Mesenchymal stem cell (in vitro differentiated cells and primary cell): ENCODE data around the gene EFHC1.
A peak's percentile ranks its signal among the peaks of the same experiment; 100 is the strongest.

ENCODE experiments used
- DNase-seq: peaks from one replicate; pipeline ENCODE4 v3.0.0-alpha.2; 2013
- H2AFZ ChIP-seq: one replicate; pipeline ENCODE4 v1.6.1; 2013; ENCODE audit warnings: low read depth, mild to moderate bottlenecking, control low read depth, inconsistent platforms, low read length, moderate library complexity
- H2AK5ac ChIP-seq: 2 replicates; pipeline ENCODE4 v1.6.1; 2013; ENCODE audit warnings: low read length, moderate library complexity, mild to moderate bottlenecking, inconsistent platforms; ENCODE audit not compliant: severe bottlenecking
- H2BK120ac ChIP-seq: one replicate; pipeline ENCODE4 v1.6.1; 2013; ENCODE audit warnings: low read depth, mild to moderate bottlenecking, inconsistent platforms, low read length, moderate library complexity
- H2BK12ac ChIP-seq, 2 experiments: one replicate each; pipeline ENCODE4 v1.6.1; 2013; ENCODE audit warnings: inconsistent platforms in 2 of 2, low read length in 2 of 2, mild to moderate bottlenecking in 2 of 2, moderate library complexity in 2 of 2, control low read depth in 1 of 2
- H2BK15ac ChIP-seq: one replicate; pipeline ENCODE4 v1.6.1; 2013; ENCODE audit warnings: mild to moderate bottlenecking, low read depth, inconsistent platforms; ENCODE audit not compliant: poor library complexity, severe bottlenecking
- H2BK5ac ChIP-seq: 2 replicates; pipeline ENCODE4 v1.6.1; 2013; ENCODE audit warnings: low read depth, mild to moderate bottlenecking, low read length, control low read depth, inconsistent platforms; ENCODE audit not compliant: poor library complexity, severe bottlenecking
- H3K14ac ChIP-seq, 2 experiments: one replicate each; pipeline ENCODE4 v1.6.1; 2013; ENCODE audit warnings: inconsistent platforms in 2 of 2, low read length in 2 of 2, control low read depth in 1 of 2, mild to moderate bottlenecking in 1 of 2, moderate library complexity in 1 of 2
- H3K18ac ChIP-seq, 2 experiments: one replicate each; pipeline ENCODE4 v1.6.1; 2013; ENCODE audit warnings: inconsistent platforms in 2 of 2, low read length in 2 of 2, control low read depth in 1 of 2, low read depth in 1 of 2, mild to moderate bottlenecking in 1 of 2
- H3K23ac ChIP-seq, 2 experiments: one replicate each; pipeline ENCODE4 v1.6.1; 2013; ENCODE audit warnings: inconsistent platforms in 2 of 2, low read length in 2 of 2, mild to moderate bottlenecking in 2 of 2, moderate library complexity in 2 of 2, control low read depth in 1 of 2
- H3K27ac ChIP-seq: 2 replicates; pipeline ENCODE4 v1.5.1; 2013; ENCODE audit warnings: mild to moderate bottlenecking, moderate library complexity, low read length, control low read depth, inconsistent platforms; ENCODE audit not compliant: poor library complexity, severe bottlenecking
- H3K27me3 ChIP-seq, 2 experiments: 2 replicates each; pipeline versions ENCODE4 v1.6.1 to v1.7.0; 2013; ENCODE audit warnings: low read length in 2 of 2, mild to moderate bottlenecking in 2 of 2, moderate library complexity in 2 of 2, control low read depth in 1 of 2, inconsistent platforms in 1 of 2; ENCODE audit not compliant: control insufficient read depth in 1 of 2, insufficient read depth in 1 of 2
- H3K36me3 ChIP-seq, 2 experiments: 2 replicates each; pipeline versions ENCODE4 v1.6.1 to v1.7.0; 2013; ENCODE audit warnings: low read length in 2 of 2, control low read depth in 1 of 2, inconsistent platforms in 1 of 2, low read depth in 1 of 2, mild to moderate bottlenecking in 1 of 2; ENCODE audit not compliant: insufficient read depth in 2 of 2, control insufficient read depth in 1 of 2
- H3K4ac ChIP-seq, 2 experiments: one replicate each; pipeline ENCODE4 v1.6.1; 2013; ENCODE audit warnings: inconsistent platforms in 2 of 2, low read length in 2 of 2, mild to moderate bottlenecking in 2 of 2, moderate library complexity in 2 of 2, control low read depth in 1 of 2, low read depth in 1 of 2
- H3K4me1 ChIP-seq: 2 replicates; pipeline ENCODE4 v1.6.1; 2013; ENCODE audit warnings: low read depth, low read length, control low read depth; ENCODE audit not compliant: control insufficient read depth, insufficient read depth
- H3K4me2 ChIP-seq: 2 replicates; pipeline ENCODE4 v1.6.1; 2013; ENCODE audit warnings: low read length, mild to moderate bottlenecking, inconsistent platforms; ENCODE audit not compliant: poor library complexity, severe bottlenecking
- H3K4me3 ChIP-seq, 2 experiments: 2 replicates each; pipeline versions ENCODE4 v1.5.1 to v1.7.0; 2013; ENCODE audit warnings: low read length in 2 of 2, mild to moderate bottlenecking in 2 of 2, control low read depth in 1 of 2, low read depth in 1 of 2; ENCODE audit not compliant: insufficient read depth in 1 of 2
- H3K79me1 ChIP-seq: replicated peaks from 2 replicates; pipeline ENCODE4 v1.6.1; 2013; ENCODE audit warnings: mild to moderate bottlenecking, control low read depth, low read length, inconsistent platforms; ENCODE audit not compliant: poor library complexity, severe bottlenecking
- H3K9ac ChIP-seq: 2 replicates; pipeline ENCODE4 v1.7.0; 2013; ENCODE audit warnings: mild to moderate bottlenecking, low read length, moderate library complexity
- H3K9me3 ChIP-seq: 2 replicates; pipeline ENCODE4 v1.7.0; 2013; ENCODE audit warnings: mild to moderate bottlenecking, low read length; ENCODE audit not compliant: control insufficient read depth
- H4K8ac ChIP-seq: one replicate; pipeline ENCODE4 v1.6.1; 2013; ENCODE audit warnings: inconsistent platforms, mild to moderate bottlenecking, low read length, moderate library complexity
- H4K91ac ChIP-seq: one replicate; pipeline ENCODE4 v1.6.1; 2013; ENCODE audit warnings: mild to moderate bottlenecking, low read length, inconsistent platforms
- WGBS: methylation state at CpG from one replicate; pipeline ENCODE4 v1.1.7; 2013; ENCODE audit warnings: mixed read lengths; 5-methylcytosine and 5-hydroxymethylcytosine counted together

Gene EFHC1

GRCh38 chr6:52534363-52534762 is 114.2 kb downstream of the EFHC1 start:
- Histone ChIP-seq H4K91ac (no peak overlapping the region), H3K4ac (no peak overlapping the region), H3K9ac (no peak overlapping the region), H2AFZ (no peak overlapping the region), H3K9me3 (no peaks in the 10 kb centered on the region), H3K79me1 (peaks cover 21% of the 10 kb centered on the region), H3K27ac (no peak overlapping the region), H2BK120ac (peak overlapping the region; percentile 9), H3K27me3 (no peaks in the 10 kb centered on the region), H2AK5ac (no peak overlapping the region), H3K4me3 (no peak overlapping the region), H3K14ac (no peak overlapping the region), H2BK15ac (no peak overlapping the region), H3K23ac (no peak overlapping the region), H3K18ac (no peak overlapping the region), H3K36me3 (peaks cover 40 to 71% of the 10 kb centered on the region in 2 experiments), H2BK12ac (no peak overlapping the region), H2BK5ac (no peak overlapping the region), H3K4me2 (no peak overlapping the region), H4K8ac (no peak overlapping the region), H3K4me1 (peaks cover 32% of the 10 kb centered on the region)
- DNase-seq, result no peak
- WGBS, result 100% methylated on average over 4 of the region's 5 CpGs

DNA sequence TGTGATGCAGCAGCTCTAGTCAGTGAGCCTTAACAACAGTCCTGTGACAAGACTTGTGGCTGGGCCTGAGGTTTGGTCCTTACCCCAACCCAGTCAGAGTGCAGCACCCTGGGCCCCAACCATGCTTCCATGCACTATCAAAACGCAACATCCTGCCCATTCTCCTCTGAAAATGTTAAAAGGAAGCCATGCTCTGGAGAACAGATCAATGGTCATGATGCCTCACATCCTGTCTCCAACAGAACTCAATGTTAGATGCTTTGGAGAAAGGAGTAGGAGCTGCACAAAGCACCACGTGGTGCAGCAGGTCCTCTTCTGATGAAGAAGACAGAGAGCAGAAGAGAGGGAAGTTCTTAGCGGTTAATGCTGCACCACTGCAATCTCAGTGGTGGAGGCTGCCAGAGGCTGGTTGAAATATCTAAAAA is 114.8 kb downstream of the EFHC1 start:
- H3K4ac ChIP-seq, result peak overlapping the region in 1 of 2 experiments; percentile 17
- peaks cover 36 to 65% of the 10 kb centered on the region in 2 experiments for H3K36me3 ChIP-seq
- no peak overlapping the region for H2BK15ac ChIP-seq
- peak overlapping the region; percentile 20 for H4K91ac ChIP-seq
- H3K4me2 ChIP-seq, result no peak overlapping the region
- peak overlapping the region; percentile 17 for H3K27ac ChIP-seq
- H3K23ac ChIP-seq, result no peak overlapping the region
- no peak overlapping the region for H2AFZ ChIP-seq
- peaks cover 18% of the 10 kb centered on the region for H3K79me1 ChIP-seq
- no peak overlapping the region for H3K9ac ChIP-seq
- H3K9me3 ChIP-seq, result no peaks in the 10 kb centered on the region
- peaks cover 33% of the 10 kb centered on the region for H3K4me1 ChIP-seq
- H2BK12ac ChIP-seq, result no peak overlapping the region
- H3K18ac ChIP-seq, result peak overlapping the region in 1 of 2 experiments; percentile 33
- H3K14ac ChIP-seq, result no peak overlapping the region
- no peak for DNase-seq
- H2AK5ac ChIP-seq, result no peak overlapping the region
- no peak overlapping the region for H2BK5ac ChIP-seq
- no peak overlapping the region for H3K4me3 ChIP-seq
- no peaks in the 10 kb centered on the region for H3K27me3 ChIP-seq
- H2BK120ac ChIP-seq, result no peak overlapping the region
- WGBS, result 95% methylated on average over 2 of the region's 3 CpGs
- peak overlapping the region; percentile 71 for H4K8ac ChIP-seq

DNA sequence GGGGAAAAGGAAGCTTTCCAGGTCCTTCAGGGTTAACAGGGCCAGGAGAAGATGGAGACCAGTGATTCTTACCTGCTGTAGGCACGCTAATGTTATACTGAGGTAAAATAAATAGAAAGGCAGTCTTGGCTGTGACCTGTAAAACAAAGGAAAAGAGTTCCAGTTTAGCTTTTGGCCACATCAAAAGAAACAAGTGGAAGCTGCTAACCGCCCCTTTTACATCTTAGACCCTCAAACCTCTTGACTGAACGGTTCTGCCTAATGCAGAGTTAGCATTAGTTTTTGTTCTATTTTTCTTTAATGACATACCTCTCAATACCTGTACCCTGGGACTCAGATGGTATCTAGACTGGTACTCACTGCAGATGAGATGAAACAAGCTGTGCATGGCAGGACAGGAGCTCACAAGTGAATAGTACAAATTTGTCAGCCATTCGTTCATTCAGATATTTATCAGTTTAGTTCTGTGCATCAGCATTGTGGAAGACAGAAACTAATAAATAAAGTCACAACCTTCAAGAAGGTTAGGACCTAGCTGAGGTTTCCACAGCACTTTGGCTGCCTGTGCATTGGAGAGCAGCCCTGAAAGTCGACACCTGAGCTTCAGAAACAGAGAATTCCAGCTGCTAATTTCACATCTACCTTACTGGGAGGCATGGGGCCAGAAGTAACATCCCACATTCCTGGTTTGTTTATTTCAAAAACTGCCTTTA is 115.7 kb downstream of the EFHC1 start:
- Histone ChIP-seq H4K8ac (no peak overlapping the region), H3K36me3 (peaks cover 30 to 58% of the 10 kb centered on the region in 2 experiments), H4K91ac (no peak overlapping the region), H3K23ac (no peak overlapping the region), H3K79me1 (peaks cover 11% of the 10 kb centered on the region), H3K18ac (peak overlapping the region in 1 of 2 experiments; percentile 58), H3K27me3 (no peaks in the 10 kb centered on the region), H2BK15ac (no peak overlapping the region), H3K9me3 (no peaks in the 10 kb centered on the region), H3K14ac (no peak overlapping the region), H2AK5ac (peak overlapping the region; percentile 80), H3K4me1 (peaks cover 36% of the 10 kb centered on the region), H3K4me2 (no peak overlapping the region), H2BK5ac (no peak overlapping the region), H2BK120ac (no peak overlapping the region), H3K4me3 (no peak overlapping the region), H2BK12ac (no peak overlapping the region), H3K4ac (no peak overlapping the region), H3K9ac (no peak overlapping the region), H2AFZ (no peak overlapping the region), H3K27ac (peak overlapping the region; percentile 2)
- no peak for DNase-seq
- WGBS, result 89% methylated on average over 4 of the region's 5 CpGs

DNA sequence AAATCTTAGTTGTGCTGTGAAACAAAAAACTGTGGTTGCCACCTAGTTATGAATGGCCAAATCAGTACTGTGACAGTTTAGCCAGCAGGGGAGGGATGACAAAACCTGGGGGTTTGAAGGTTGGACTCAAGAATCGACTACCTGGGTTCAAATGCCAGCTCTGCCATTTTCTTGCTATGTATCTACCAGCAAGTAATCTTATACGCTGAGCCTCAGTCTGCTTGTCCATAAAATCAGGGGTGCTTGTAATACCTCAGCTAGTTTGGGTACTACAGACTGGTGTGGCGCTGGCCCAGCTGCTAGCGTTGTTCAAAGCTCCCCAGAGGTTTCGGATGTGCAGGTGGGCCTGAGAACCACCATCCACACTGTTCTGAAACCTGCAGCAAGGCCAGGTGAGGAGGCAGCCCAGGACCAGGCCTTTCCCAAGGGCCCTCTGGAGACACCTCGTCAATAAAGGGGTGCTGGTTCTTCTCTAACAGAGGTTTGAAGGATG is 116.3 kb downstream of the EFHC1 start:
- Histone ChIP-seq H2BK120ac (no peak overlapping the region), H3K4me2 (no peak overlapping the region), H3K18ac (peak overlapping the region; percentile 7 to 13), H2AK5ac (peak overlapping the region; percentile 80), H2BK12ac (peak overlapping the region in 1 of 2 experiments; percentile 8), H2BK15ac (no peak overlapping the region), H3K4ac (no peak overlapping the region), H4K8ac (no peak overlapping the region), H3K4me3 (no peak overlapping the region), H3K36me3 (peaks cover 28 to 58% of the 10 kb centered on the region in 2 experiments), H3K27ac (peak overlapping the region; percentile 21), H3K79me1 (peaks cover 9% of the 10 kb centered on the region), H3K27me3 (no peaks in the 10 kb centered on the region), H3K4me1 (peaks cover 35% of the 10 kb centered on the region), H3K23ac (peak overlapping the region in 1 of 2 experiments; percentile 6), H3K9ac (no peak overlapping the region), H2AFZ (no peak overlapping the region), H3K9me3 (no peaks in the 10 kb centered on the region), H3K14ac (no peak overlapping the region), H2BK5ac (no peak overlapping the region), H4K91ac (no peak overlapping the region)
- WGBS, result 97% methylated on average over 6 of the region's 6 CpGs
- no peak for DNase-seq
